H1 (cell line): ENCODE data around the gene MARCHF3. TPM values are rescaled to one million over a fixed set of nuclear protein-coding genes. Genes with fewer than 3 reads are reported as not detected.

Source experiments
- CTCF ChIA-PET: fragments of 300-600 bp; sonication (Branson Sonifier 250); formaldehyde crosslinking; loops from one replicate; lab custom pipeline; 2021; ENCODE audit not compliant: partially characterized antibody; lab: Charles Lee
- POLR2A ChIA-PET: fragments of 300-600 bp; sonication (Branson Sonifier 250); formaldehyde crosslinking; loops from one replicate; lab custom pipeline; 2021; ENCODE audit warnings: inconsistent platforms; ENCODE audit not compliant: partially characterized antibody; lab: Charles Lee
- DNase-seq, 2 experiments: peaks; one replicate each; pipeline versions ENCODE4 v3.0.0 to v3.0.0-alpha.2; 2010 to 2022; ENCODE audit warnings: low spot score in 2 of 2, low read depth in 1 of 2, mixed read lengths in 1 of 2
- FAIRE-seq: peaks from 2 replicates; lab custom pipeline; 2011; peaks lifted over from hg19 to GRCh38; lab: Jason Lieb, UNC
- H2AFZ ChIP-seq: 2 replicates; pipeline ENCODE4 v1.8.1; 2012; ENCODE audit warnings: low read length, inconsistent platforms
- H2AK5ac ChIP-seq: 2 replicates; pipeline ENCODE4 v1.6.1; 2013; ENCODE audit warnings: low read depth, low read length
- H2BK120ac ChIP-seq: replicated peaks from 2 replicates; pipeline ENCODE3; 2013; ENCODE audit warnings: low read depth, low read length, inconsistent platforms
- H2BK12ac ChIP-seq: 2 replicates; pipeline ENCODE4 v1.6.1; 2013; ENCODE audit warnings: low read depth, low read length
- H2BK15ac ChIP-seq: 2 replicates; pipeline ENCODE4 v1.6.1; 2013; ENCODE audit warnings: low read length
- H2BK20ac ChIP-seq: 2 replicates; pipeline ENCODE4 v1.6.1; 2013; ENCODE audit warnings: low read length
- H2BK5ac ChIP-seq: 2 replicates; pipeline ENCODE4 v1.6.1; 2013; ENCODE audit warnings: low read depth, low read length
- H3K14ac ChIP-seq: 2 replicates; pipeline ENCODE4 v1.6.1; 2013; ENCODE audit warnings: inconsistent platforms; ENCODE audit not compliant: insufficient read length
- H3K18ac ChIP-seq: 2 replicates; pipeline ENCODE4 v1.6.1; 2013; ENCODE audit warnings: low read length; ENCODE audit errors: extremely low read depth
- H3K23ac ChIP-seq: 2 replicates; pipeline ENCODE4 v1.6.1; 2013; ENCODE audit warnings: inconsistent platforms; ENCODE audit not compliant: insufficient read length
- H3K23me2 ChIP-seq: 2 replicates; pipeline ENCODE4 v1.6.1; 2013; ENCODE audit warnings: low read depth, low read length
- H3K27ac ChIP-seq: 2 replicates; pipeline ENCODE4 v1.6.1; 2011; ENCODE audit warnings: low read depth, low read length, inconsistent platforms
- H3K27me3 ChIP-seq, 4 experiments: replicated peaks in 1 of 4; 1 replicate in 1 of 4; 2 replicates in 3 of 4; pipeline versions ENCODE4 v1.6.1 to v1.8.1; 2011 to 2013; ENCODE audit warnings: low read length in 3 of 4, mild to moderate bottlenecking in 3 of 4, inconsistent platforms in 2 of 4, mixed read lengths in 2 of 4, moderate library complexity in 1 of 4; ENCODE audit not compliant: control insufficient read depth in 3 of 4, insufficient read depth in 3 of 4; ENCODE audit errors: extremely low read depth in 1 of 4
- H3K36me3 ChIP-seq, 4 experiments: 2 replicates each; pipeline versions ENCODE4 v1.6.1 to v1.8.1; 2011 to 2013; ENCODE audit warnings: mild to moderate bottlenecking in 4 of 4, low read length in 3 of 4, moderate library complexity in 2 of 4, control low read depth in 1 of 4, inconsistent platforms in 1 of 4; ENCODE audit not compliant: insufficient read depth in 4 of 4, control insufficient read depth in 2 of 4
- H3K4ac ChIP-seq: replicated peaks from 2 replicates; pipeline ENCODE3; 2013; ENCODE audit warnings: low read length, low read depth, mixed read lengths, inconsistent platforms; ENCODE audit not compliant: insufficient read length
- H3K4me1 ChIP-seq, 4 experiments: replicated peaks in 1 of 4; 1 replicate in 1 of 4; 2 replicates in 3 of 4; pipeline versions ENCODE4 v1.6.1 to v1.8.1; 2011 to 2013; ENCODE audit warnings: low read length in 3 of 4, inconsistent platforms in 2 of 4, mixed read lengths in 1 of 4; ENCODE audit not compliant: insufficient read depth in 4 of 4, control insufficient read depth in 3 of 4
- H3K4me2 ChIP-seq, 2 experiments: 2 replicates each; pipeline versions ENCODE4 v1.6.1 to v1.8.1; 2011 to 2013; ENCODE audit warnings: low read depth in 2 of 2, low read length in 2 of 2, control low read depth in 1 of 2, inconsistent platforms in 1 of 2, mild to moderate bottlenecking in 1 of 2; ENCODE audit not compliant: insufficient read depth in 1 of 2
- H3K4me3 ChIP-seq, 4 experiments: fragments of 200-600, 300-600 bp in 1 of 4; sonication (generic), shearing (Covaris generic), sonication (Bioruptor Twin) in 1 of 4; 2 replicates each; pipeline versions ENCODE4 v1.5.1 to v1.8.1; 2011 to 2016; ENCODE audit warnings: low read length in 4 of 4, low read depth in 3 of 4, control low read depth in 2 of 4, inconsistent platforms in 2 of 4, mild to moderate bottlenecking in 2 of 4, mixed read lengths in 1 of 4, moderate library complexity in 1 of 4; ENCODE audit not compliant: insufficient read depth in 2 of 4; ENCODE audit errors: extremely low read depth in 1 of 4
- H3K56ac ChIP-seq: replicated peaks from 2 replicates; pipeline ENCODE3; 2013; ENCODE audit warnings: low read depth, mild to moderate bottlenecking, mixed read lengths, low read length, inconsistent platforms; ENCODE audit not compliant: insufficient read length
- H3K79me1 ChIP-seq: 2 replicates; pipeline ENCODE4 v1.6.1; 2013; ENCODE audit warnings: low read depth, low read length, control low read depth
- H3K79me2 ChIP-seq, 2 experiments: 2 replicates each; pipeline versions ENCODE4 v1.6.1 to v1.8.1; 2012 to 2013; ENCODE audit warnings: low read length in 2 of 2, mild to moderate bottlenecking in 2 of 2, inconsistent platforms in 1 of 2; ENCODE audit not compliant: insufficient read depth in 2 of 2, control insufficient read depth in 1 of 2
- H3K9ac ChIP-seq, 4 experiments: replicated peaks in 1 of 4; 1 replicate in 1 of 4; 2 replicates in 3 of 4; pipeline versions ENCODE4 v1.6.1 to v1.8.1; 2011 to 2013; ENCODE audit warnings: low read depth in 3 of 4, low read length in 3 of 4, control low read depth in 2 of 4, mild to moderate bottlenecking in 2 of 4, moderate library complexity in 2 of 4, inconsistent platforms in 1 of 4; ENCODE audit errors: extremely low read depth in 1 of 4
- H3K9me3 ChIP-seq, 2 experiments: 2 replicates each; pipeline versions ENCODE4 v1.6.1 to v1.8.1; 2012 to 2013; ENCODE audit warnings: mild to moderate bottlenecking in 2 of 2, moderate library complexity in 2 of 2, control low read depth in 1 of 2, inconsistent platforms in 1 of 2, low read depth in 1 of 2, low read length in 1 of 2, mixed read lengths in 1 of 2; ENCODE audit not compliant: insufficient read depth in 2 of 2
- H4K20me1 ChIP-seq, 2 experiments: replicated peaks in 1 of 2; 2 replicates each; pipeline versions ENCODE3 to v1.8.1; 2011 to 2013; ENCODE audit warnings: inconsistent platforms in 2 of 2, low read length in 2 of 2, mild to moderate bottlenecking in 1 of 2; ENCODE audit not compliant: insufficient read depth in 2 of 2, control insufficient read depth in 1 of 2
- H4K5ac ChIP-seq: 2 replicates; pipeline ENCODE4 v1.6.1; 2013; ENCODE audit warnings: low read length, low read depth, mixed read lengths, inconsistent platforms; ENCODE audit not compliant: insufficient read length
- H4K8ac ChIP-seq: 2 replicates; pipeline ENCODE4 v1.8.0; 2013; ENCODE audit warnings: mild to moderate bottlenecking, moderate library complexity, low read length, inconsistent platforms; ENCODE audit not compliant: insufficient read depth; ENCODE audit errors: extremely low read depth
- H4K91ac ChIP-seq: replicated peaks from 2 replicates; pipeline ENCODE3; 2013; ENCODE audit warnings: low read length, mixed read lengths, inconsistent platforms; ENCODE audit not compliant: insufficient read length
- ASH2L ChIP-seq: fragments of 200-600, 300-600 bp; sonication (generic); IDR thresholded peaks from one replicate; pipeline ENCODE4 v1.7.1; 2017; ENCODE audit warnings: low read length
- CBX8 ChIP-seq: fragments of 300-800, 300-1000 bp; sonication (generic); IDR thresholded peaks from 2 replicates; pipeline ENCODE4 v1.7.1; 2016; ENCODE audit warnings: low read depth, low read length, borderline replicate concordance
- EGR1 ChIP-seq: IDR thresholded peaks from 2 replicates; pipeline ENCODE4 v1.6.1; 2011; ENCODE audit warnings: low read depth, low read length, borderline replicate concordance
- FOSL1 ChIP-seq: IDR thresholded peaks from 2 replicates; pipeline ENCODE4 v1.6.1; 2011; ENCODE audit warnings: mild to moderate bottlenecking, low read depth, low read length, moderate library complexity; ENCODE audit not compliant: insufficient read depth
- HDAC6 ChIP-seq: IDR thresholded peaks from one replicate; pipeline ENCODE4 v1.7.1; 2012; ENCODE audit warnings: low read depth, mild to moderate bottlenecking, inconsistent platforms, low read length, moderate library complexity
- JUN ChIP-seq: IDR thresholded peaks from 2 replicates; pipeline ENCODE4 v1.6.1; 2011; ENCODE audit warnings: low read depth, mild to moderate bottlenecking, improper control_type of control experiment, low read length
- KDM4A ChIP-seq: IDR thresholded peaks from one replicate; pipeline ENCODE4 v1.7.1; 2012; ENCODE audit warnings: low read depth, mild to moderate bottlenecking, moderate library complexity, low read length, inconsistent platforms; ENCODE audit not compliant: severe bottlenecking
- KDM5A ChIP-seq: fragments of 200-600 bp; IDR thresholded peaks from 2 replicates; pipeline ENCODE4 v1.7.1; 2012; ENCODE audit warnings: mild to moderate bottlenecking, low read length, inconsistent platforms, mixed read lengths
- MAFK ChIP-seq: IDR thresholded peaks from 2 replicates; pipeline ENCODE4 v1.6.1; 2012; ENCODE audit warnings: low read depth, mild to moderate bottlenecking, improper control_type of control experiment, low read length
- MAX ChIP-seq: IDR thresholded peaks from 2 replicates; pipeline ENCODE4 v1.6.1; 2012; ENCODE audit warnings: inconsistent platforms
- NRF1 ChIP-seq: IDR thresholded peaks from 2 replicates; pipeline ENCODE4 v1.6.1; 2011; ENCODE audit warnings: mild to moderate bottlenecking, low read depth, low read length, improper control_type of control experiment
- SIRT6 ChIP-seq: IDR thresholded peaks from one replicate; pipeline ENCODE4 v1.7.1; 2012; ENCODE audit warnings: low read length, inconsistent platforms
- SP2 ChIP-seq: IDR thresholded peaks from 2 replicates; pipeline ENCODE4 v1.6.1; 2012; ENCODE audit warnings: mild to moderate bottlenecking, low read length, inconsistent platforms
- SP4 ChIP-seq: IDR thresholded peaks from 2 replicates; pipeline ENCODE4 v1.6.1; 2012; ENCODE audit warnings: low read length, inconsistent platforms
- TAF7 ChIP-seq: optimal IDR thresholded peaks from 2 replicates; pipeline ENCODE3; 2011; ENCODE audit warnings: low read depth, mild to moderate bottlenecking, inconsistent platforms, low read length, moderate library complexity, borderline replicate concordance
- YY1 ChIP-seq: IDR thresholded peaks from 2 replicates; pipeline ENCODE4 v1.6.1; 2011; ENCODE audit warnings: low read depth, mild to moderate bottlenecking, low read length
- WGBS, 2 experiments: shearing (Covaris generic) in 1 of 2; methylation state at CpG; one replicate each; pipeline versions ENCODE4 v1.1.6 to v1.1.7; 2013 to 2015; ENCODE audit warnings: low lambda C conversion rate in 2 of 2, mixed read lengths in 2 of 2, inconsistent platforms in 1 of 2, low coverage in 1 of 2, missing lambda C conversion rate in 1 of 2; ENCODE audit not compliant: insufficient replicate concordance in 2 of 2, insufficient coverage in 1 of 2, insufficient read length in 1 of 2; ENCODE audit errors: extremely low coverage in 1 of 2, missing lambda C conversion rate in 1 of 2; 5-methylcytosine and 5-hydroxymethylcytosine counted together
- polyA plus RNA-seq, 7 experiments: library from polyadenylated mRNA; depleted of rRNA in 3 of 7; stranded (reverse) in 5 of 7; unstranded in 2 of 7; fragments of >200 nt in 5 of 7; fragments of 200-250 nt in 2 of 7; gene quantifications; 1 replicate in 5 of 7; 2 replicates in 1 of 7; 4 replicates in 1 of 7; pipeline versions ENCODE4 v1.2.1 to v1.2.3, GENCODE V29; 2011 to 2013; ENCODE audit warnings: missing spikeins in 2 of 7, mixed read lengths in 2 of 7
- total RNA-seq: library from RNA; stranded (reverse); fragmentation: NEBNext Ultra II Directional; extraction: Animal tissue kit (Norgen Biotek cat#: 25700); gene quantifications from 2 replicates; pipeline ENCODE4 v1.2.1, GENCODE V29; 2021

Gene MARCHF3
- total and polyA plus RNA-seq, 2 of the 8 experiments (the other 6 are each of a cell fraction or from before 2014, with no cell fraction given): 12.0 to 16.9 TPM

DNA sequence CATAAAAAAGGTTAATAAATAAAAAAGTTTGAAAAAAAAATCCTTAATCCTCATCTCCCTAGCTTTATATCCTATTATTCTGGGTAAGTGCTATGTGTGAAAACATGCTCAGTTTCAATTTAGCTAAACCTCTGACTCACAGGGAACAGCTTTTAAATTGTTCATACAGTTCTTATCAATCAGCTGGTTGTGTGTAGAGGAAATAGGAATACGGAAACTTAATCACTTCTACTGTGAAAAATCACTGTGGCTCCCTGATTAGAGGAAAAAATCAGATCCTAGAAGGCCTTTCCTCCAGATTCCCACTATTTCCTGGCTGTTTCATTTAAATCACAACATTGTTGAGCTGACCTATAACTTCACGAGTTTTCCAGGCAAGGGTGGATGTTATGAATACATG is 120.5 kb downstream of the MARCHF3 start:
- H3K56ac ChIP-seq: no peak overlapping the region
- H2AK5ac ChIP-seq: no peak overlapping the region
- ChIA-PET CTCF (interaction anchor here (1.7 kb wide), 1 partner anchor 14 kb away, joined by 3 read pairs; no protein-coding TSS in a partner anchor), POLR2A (no interaction called here)
- H3K4me3 ChIP-seq: no peak overlapping the region
- H3K23me2 ChIP-seq: no peaks in the 10 kb centered on the region; the same call in 1 of the 2 replicates
- no peak overlapping the region for H3K9ac ChIP-seq
- H2BK5ac ChIP-seq: no peak overlapping the region
- no peak overlapping the region for H2BK12ac ChIP-seq
- no peaks in the 10 kb centered on the region for H3K27me3 ChIP-seq
- no peaks in the 10 kb centered on the region for H4K20me1 ChIP-seq
- H3K4me2 ChIP-seq: no peak overlapping the region
- no peak overlapping the region for H2BK15ac ChIP-seq
- no peak overlapping the region for H3K4ac ChIP-seq
- H3K79me1 ChIP-seq: no peaks in the 10 kb centered on the region
- H3K14ac ChIP-seq: no peak overlapping the region
- 88% methylated on average over 2 of the region's 2 CpGs; no CpG with 5 or more reads in 1 of the 2 experiments for WGBS, 2 experiments
- no peak overlapping the region for H2AFZ ChIP-seq
- no peaks in the 10 kb centered on the region for H3K79me2 ChIP-seq
- no peaks in the 10 kb centered on the region for H3K4me1 ChIP-seq
- DNase-seq (no peak), FAIRE-seq (no peak)
- H3K18ac ChIP-seq: no peak overlapping the region
- no peak overlapping the region for H2BK120ac ChIP-seq
- H3K36me3 ChIP-seq: peaks cover 0 to 29% (median 2%) of the 10 kb centered on the region in 4 experiments; a peak in 3 of 8 replicates
- peaks cover 17 to 18% of the 10 kb centered on the region in 2 experiments for H3K9me3 ChIP-seq
- H4K5ac ChIP-seq: no peak overlapping the region
- no peak overlapping the region for H4K91ac ChIP-seq
- no peak overlapping the region for H2BK20ac ChIP-seq
- H4K8ac ChIP-seq: no peak overlapping the region
- H3K27ac ChIP-seq: no peak overlapping the region
- no peak overlapping the region for H3K23ac ChIP-seq
- TF ChIP-seq JUN (no peak), NRF1 (no peak), ASH2L (no peak), KDM4A (no peak), MAX (no peak), KDM5A (no peak), SIRT6 (no peak), CBX8 (no peak), SP2 (no peak), YY1 (no peak), EGR1 (no peak), SP4 (no peak), TAF7 (no peak), MAFK (no peak), FOSL1 (no peak), HDAC6 (no peak)
